Measurements from ENCODE around the gene SLC40A1.

Gene SLC40A1

DNA sequence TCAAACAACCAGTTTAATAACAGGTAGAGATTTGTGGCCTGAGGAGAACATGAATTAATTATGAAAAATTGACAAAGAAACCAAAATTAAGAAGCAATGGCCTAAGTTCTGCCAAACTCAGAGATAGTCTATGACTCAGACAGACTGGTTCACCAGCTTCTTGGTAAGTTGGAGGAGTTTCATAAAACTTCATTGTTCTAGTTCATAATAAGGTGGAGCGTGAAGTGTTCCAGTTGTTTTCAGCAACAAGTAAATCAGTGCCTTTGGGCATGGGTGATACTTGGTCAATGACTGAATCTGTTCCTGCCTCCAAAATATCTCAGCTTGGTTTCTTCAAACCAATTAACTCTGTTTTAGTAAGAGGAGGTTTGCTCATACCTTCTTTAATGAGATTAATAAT lies 40.0 kb downstream of the SLC40A1 start:
- no peak for DNase-seq (ENCODE audit: low spot score)

DNA sequence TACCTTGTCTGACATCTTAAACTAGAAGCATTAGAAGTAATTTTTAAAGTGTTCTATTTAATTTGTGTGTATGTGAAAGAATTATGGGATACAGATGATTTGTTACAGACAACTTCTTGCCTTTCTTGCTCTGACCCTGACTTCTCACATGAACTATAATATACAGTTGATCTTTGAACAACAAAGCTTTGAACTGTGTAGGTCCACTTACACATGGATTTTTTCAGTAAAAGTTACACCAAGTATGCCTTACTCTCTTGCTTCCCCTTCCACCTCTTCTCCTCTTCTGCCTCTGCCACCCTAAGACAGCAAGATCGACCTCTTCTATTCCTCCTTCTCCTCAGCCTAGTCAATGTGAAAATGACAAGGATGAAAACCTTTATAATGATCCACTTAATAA lies 42.2 kb downstream of the SLC40A1 start:
- no peak for DNase-seq (ENCODE audit: low spot score)

DNA sequence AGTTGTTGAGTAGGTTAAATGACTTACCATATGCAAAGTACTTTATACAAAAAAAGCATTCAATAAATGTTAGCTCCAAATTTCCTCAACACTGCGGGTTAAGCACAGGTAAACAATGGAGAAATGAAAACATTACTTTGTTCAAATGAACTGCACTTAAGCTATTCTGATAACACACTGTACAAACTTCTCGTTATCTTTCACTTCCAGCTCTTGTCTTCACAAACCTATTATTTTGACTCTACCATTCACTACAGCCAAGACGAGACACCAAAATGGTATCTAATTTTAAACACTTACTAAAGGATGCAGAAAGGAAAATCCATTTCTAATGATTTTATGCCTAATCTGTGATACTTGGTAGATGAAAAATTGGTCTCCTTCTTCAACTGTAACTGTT lies 43.8 kb downstream of the SLC40A1 start:
- no peak for DNase-seq (ENCODE audit: low spot score)

DNA sequence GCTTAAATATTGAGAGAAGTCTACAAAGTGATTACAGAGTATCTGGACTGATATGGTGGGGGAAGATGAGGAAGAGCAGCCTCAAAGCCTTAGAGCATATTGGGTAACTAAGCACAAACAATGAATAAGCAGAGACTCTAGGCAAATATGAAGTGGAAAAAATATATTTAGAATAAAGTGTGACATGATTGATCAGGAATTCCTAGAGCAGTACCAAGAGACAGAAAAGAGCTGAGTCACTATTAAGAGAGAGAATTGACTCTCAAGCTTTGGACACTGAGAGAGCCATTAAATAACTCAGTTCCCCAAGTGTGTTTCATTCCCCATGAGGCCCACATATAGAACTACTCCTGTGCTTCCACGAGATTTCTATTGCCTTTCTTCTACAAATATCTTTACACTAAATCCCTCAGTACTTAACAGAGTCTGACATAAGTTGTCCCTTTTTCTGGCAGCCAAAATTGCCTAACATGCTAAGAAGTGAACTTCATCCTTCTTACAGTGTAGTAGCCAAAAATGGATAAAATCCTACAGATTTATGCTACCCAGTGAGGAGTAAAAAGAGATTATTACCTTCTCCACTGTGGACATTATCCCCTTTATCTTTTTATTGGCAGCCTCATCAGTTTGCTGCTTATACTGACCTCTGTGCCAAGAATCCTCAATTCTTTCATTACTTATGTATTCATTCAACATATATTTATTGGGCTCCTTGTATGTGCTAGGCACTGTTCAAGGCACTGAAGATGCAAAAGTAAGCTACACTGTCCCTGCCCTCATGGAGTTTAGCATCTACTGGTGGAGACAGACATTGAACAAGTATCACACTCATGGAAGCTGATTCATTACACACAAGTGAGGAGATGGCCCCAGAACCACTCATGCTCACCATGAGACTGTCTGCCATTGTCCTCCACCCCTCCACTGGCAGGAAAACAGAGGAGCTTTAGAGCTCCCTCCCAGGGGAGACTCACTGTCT lies 45.4 kb downstream of the SLC40A1 start:
- DNase-seq (ENCODE audit: low spot score) = peak; percentile 48

DNA sequence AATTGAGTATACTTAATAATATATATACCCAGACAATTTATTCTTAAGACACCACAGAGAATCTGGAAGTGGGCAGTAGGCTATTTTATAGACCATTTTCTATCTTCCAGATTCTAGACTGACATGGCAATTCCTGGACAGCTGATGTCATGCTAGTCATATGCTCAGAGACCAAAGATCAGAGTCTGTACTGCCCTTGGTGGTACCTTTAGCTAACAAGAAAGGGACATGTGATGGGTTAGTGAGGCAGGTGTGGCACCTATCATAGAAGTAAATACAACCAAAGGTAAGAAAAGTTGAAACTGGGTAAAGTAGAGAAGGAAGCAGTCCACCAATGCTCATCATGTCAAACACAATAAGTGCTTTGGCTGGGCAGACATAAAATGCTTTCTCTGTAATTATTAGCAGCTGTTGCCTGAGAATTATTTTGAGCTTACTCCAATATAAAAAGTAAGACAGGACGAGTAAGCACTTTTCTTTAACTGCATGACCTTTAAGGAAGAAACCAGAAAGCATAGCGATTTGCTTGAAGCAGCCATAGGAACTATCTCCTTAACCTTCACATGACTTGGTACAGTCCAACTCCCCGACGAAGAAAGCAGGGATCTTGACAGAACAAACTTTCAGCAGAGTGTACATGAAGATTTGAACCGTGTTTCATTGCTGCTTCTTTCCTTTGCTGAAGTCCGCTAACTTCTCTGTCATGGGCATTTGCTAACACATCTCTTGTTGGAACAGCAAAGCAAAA lies 47.1 kb downstream of the SLC40A1 start:
- DNase-seq (ENCODE audit: low spot score) = no peak

DNA sequence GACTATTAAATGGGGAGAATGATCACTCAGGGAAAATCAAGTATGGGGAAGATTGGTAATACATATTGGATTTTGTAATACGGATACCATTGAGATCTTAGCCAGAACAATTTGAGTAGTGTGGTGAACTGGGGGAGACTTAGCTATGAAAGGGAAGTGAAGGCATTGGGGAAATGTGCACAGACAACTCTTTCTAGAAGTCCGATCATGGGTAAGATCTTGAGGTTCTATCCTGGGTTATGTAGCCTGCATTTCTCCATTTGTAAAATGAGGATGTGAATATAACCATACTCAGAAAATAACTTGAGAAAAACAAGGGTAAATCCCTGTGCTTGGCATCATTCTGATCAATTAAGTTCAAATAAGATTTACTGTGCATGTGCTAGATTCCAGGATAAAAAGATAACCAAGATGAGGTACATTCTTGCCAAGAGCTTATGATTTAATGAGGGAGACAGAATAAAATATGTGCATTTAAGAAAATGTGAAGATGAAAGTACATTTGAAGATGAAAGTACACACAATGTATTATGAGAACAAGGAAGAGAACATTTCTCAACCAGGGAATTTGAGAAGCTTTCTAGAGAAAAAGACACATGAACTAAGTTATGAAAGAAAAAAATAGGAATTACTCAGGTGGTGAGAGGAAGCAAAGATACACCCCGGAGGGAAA lies 49.5 kb downstream of the SLC40A1 start:
- DNase-seq (ENCODE audit: low spot score) = no peak

DNA sequence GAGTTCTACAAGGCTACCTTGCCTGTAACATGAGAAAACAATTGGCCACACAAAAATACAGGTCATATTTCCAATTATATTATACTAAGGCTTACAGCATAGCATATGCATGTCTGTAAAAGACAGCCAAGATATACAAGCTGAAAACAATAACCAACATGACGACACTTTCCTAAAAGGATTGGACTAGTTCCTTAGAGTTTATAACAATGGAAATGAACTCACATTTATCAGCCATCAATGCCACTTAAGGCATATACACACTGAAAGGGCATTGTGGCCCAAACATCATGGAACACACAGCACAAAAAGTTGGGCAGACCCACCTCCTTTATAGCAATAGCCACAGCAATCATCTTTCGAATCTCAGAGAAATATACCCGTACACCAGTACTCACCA lies 52.0 kb downstream of the SLC40A1 start:
- no peak for DNase-seq (ENCODE audit: low spot score)

DNA sequence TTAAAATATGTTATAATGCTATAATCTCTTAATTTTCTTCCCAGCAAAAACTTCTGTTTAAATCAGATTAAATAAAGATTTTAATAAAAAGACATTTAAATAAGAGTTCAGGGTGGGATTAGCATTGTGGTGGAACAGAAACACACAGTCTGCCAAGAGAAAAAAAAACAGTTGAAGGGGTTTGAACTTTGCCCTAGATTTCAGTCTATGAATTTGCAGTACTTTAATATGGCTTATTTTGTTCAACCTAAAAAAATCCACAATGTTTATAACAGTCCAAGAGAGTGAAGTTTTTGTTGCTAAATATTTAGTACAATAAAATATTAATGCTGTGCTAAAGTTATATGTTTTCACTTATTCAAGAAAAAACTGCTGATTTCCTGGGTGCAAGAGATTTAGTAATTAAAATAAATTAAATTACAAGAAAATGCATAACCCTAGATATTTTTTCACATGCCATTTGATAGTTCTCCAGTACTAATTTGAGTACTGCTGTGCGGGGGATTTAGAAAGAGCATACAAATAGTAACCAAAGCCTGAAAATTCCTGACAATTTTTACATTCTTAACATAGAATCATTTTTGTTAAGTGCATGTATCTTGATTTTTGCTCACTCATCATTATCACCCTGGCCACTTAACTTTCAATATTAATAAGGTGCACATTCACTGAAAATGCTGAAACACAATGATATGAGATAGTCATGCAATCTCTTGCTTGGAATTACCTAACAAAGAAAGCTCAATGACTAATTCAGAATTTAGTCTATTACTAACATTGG lies 52.6 kb downstream of the SLC40A1 start:
- no peak for DNase-seq (ENCODE audit: low spot score)

DNA sequence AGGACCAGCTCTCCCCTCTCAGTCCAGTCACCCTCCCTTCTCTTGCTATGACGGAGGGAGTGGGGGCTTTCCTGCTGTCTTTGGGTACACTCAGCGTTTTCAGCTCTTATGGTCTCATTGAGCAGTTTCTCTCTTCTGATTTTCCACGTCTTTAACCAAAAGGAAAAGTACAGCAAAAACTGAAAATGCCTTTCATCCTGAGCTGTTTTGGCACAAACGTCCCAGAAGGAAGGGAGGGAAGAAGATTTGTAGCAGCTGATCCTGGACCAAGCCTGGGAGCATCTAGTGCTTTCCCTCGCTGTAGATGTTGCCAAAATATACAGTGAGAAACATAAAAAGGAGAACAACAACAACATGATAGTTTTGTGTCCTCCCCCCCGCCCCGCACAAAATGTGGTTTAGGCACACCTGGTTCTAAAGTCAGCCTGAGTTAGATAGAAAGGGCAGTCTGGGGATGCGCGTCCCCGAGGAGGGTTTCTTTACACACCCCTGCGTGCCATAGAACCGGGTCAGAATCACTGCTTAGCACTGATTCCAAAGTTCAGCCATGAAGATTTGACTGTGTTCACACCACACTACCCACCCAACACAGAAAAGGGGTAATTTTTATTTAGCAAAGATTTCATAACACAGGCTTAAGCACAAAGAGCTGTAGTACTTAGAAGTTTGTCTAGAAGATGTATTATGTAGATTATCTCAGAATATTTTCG lies 53.4 kb downstream of the SLC40A1 start:
- no peak for DNase-seq (ENCODE audit: low spot score)

DNA sequence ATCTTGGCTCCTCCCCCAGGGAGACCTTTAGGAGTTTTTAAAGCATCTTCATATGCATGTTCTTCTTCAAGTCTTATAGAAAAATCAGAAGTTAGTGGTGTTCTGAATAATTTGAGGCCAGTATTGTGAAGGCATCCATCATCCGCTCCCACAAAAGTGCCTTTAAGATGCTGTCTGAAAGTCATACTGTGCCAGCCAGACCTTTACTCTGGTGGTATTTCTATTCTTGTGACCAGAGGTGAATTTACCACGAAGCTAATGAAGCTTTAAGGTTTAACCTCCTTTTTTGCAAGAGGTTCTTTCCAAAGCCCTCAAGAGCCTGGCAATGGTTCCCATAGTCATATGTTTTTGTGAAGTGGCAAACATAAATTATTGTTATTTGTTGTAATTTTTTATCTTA lies 54.3 kb downstream of the SLC40A1 start:
- DNase-seq (ENCODE audit: low spot score) = no peak

DNA sequence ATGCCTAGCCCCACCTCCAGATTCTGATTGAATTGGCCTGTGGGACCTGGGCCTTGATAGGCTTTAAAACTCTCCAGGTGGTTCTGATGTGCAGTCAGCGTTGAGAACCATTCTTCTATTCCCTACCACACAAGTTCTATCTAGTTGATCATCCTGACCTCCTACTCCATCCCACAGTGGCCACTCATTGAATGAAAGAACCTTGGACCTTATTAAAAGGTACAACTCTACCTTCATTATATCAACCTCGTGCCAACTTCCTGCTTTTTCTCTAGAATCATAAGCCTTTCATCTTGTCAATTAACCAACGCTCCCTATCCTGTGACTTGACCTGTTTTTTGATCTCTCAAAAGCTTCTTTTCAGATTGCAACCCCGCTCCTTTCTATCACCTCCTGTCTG lies 55.8 kb downstream of the SLC40A1 start:
- no peak for DNase-seq (ENCODE audit: low spot score)

DNA sequence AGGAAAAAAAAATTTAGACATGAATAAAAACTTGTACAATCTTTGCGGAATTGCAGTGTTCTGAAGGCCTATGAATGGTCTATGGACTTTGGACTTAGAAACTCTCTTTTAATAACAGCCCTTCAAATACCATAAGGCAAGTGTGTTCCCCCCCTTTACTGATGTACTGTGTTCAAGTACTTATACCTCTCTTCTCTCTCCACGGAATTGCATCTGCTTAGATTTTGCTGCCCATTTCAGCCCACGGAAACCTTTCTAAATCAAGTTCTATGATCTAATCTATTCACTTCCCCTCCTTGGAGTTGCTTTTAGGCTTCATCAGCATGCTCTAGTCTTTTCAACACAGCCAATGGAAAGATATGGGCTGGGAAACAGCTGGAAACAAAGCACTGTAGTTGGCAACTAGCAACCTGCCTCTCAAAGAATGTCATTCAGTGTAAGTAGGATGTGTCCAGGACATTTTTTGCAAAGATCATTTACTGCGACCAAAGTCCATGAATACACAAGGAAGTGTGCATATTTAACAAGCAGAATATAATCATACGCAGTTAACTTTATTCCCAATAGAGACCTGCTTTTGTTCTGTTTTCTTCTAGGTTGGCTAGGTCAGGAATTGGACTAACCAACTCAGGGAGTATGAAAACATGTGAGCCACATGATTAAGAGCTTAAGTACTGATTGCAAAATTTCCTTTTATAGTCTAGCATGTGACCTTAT lies 58.0 kb downstream of the SLC40A1 start:
- no peak for DNase-seq (ENCODE audit: low spot score)

DNA sequence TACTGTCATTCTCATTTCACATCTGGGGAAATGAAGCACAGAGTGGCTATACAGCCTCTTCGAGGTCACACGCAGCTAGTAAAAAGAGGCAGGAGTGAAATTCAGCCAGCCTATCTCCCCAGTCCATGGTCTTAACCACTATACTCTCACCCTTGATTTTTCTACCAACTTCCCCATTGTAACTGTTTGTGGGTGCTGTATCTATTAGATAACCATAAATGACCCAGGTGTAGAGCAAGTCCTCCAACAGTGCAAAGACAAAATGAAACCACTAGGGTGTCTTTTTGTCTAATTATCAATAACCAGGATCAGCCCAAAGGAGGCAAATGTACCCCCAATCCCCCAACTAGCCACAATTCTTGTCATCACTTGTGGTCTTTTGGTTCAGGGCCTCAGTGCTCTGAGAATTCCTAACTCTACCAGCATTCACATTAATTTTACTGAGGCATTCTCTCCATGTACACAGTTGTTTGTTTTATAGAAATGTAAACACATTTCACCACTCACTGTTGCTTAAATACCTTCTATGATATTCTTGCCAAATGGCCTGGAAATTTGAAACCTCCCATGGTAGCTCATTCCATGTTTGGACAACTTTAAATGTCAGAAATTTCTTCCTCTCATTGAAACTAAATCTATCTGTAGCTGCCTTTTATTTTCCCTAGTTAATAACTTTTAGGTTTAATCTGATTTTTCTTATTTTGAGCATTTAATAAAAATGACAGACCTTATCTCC lies 58.7 kb downstream of the SLC40A1 start:
- DNase-seq (ENCODE audit: low spot score) = peak; percentile 17

DNA sequence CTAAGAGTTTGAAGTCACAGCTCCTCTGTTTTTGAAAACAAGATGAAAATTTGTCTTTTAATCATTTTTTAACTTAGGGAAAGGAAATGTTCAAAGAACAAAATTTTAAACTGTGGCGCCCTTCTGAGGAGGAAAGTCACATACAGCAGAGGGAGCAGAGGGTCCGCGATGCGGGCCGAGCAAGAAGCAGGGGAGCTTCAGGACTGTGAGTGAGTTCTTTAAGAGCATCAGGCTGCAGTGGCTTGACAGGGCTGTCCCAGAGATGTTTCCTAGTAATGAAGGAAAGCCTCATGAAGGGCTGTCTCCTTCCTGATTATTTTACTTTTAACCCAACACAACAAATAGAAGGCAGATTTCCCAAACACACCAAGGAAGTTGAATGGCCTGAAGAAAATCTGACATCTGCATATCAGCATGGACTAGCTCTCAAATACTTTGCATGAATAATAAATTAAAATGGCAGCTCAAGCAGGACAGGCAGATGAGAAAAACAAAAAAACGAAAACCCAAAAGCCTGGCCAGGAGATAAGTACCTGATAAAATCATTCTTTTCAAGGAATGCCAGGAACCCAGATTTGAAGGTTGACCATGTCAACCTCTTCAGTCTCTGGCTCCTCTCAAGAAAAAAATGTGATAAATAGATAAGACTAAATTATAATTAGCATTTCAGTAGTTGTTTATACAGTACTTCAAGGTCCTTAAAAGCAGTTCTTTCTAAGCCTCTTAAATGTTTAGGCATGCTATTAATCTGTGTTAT lies 60.8 kb downstream of the SLC40A1 start:
- DNase-seq (ENCODE audit: low spot score) = no peak

DNA sequence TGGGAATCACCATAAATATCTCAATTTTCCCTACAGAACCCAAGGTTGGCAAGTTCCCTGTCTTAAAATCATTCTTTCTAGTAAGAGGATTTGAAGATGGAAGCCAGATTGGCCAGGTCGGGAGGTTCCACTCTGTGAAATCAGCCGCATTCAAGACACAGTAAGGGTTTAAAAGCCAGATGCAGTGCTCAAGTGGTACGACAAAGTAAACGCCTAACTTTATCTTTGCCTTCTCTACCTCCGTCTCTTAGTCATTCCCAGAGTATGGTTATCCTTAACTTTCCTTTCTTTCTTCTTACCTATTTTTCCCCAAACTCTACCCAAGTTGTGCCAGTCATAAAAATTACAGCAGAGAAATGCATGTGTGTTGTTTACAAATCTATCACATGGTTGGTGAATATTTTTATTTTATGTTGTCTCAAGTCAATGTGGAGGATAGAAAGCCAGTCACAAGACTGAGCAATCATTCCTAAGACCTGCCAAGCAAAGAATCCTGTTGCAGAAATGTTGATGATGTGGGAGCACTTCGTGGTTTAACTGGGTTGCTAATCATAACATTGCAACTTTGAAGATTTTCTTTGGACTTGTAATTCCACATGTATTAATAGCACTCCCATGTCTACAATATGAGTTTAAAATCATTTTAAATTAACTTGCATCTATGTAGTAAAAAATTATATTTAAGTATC lies 62.6 kb downstream of the SLC40A1 start:
- DNase-seq (ENCODE audit: low spot score) = peak; percentile 12

DNA sequence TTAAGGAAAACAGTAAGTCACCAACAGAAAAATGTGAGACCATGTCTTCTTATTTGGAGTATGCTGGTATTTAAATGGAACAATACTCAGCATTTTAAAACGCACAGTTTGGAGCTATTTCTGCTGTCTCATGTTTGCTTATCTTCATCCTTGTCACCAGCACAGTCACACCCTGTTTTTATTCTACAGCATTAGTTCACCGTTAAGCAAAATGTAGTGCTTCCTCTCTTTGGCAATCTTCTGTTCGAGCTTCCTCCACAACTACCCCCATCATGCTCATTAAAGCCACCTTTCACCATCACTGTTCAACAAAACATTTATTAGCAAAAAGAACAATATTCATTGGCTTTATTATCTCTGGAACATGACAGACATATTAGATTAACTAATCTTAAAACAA lies 64.0 kb downstream of the SLC40A1 start:
- no peak for DNase-seq (ENCODE audit: low spot score)

DNA sequence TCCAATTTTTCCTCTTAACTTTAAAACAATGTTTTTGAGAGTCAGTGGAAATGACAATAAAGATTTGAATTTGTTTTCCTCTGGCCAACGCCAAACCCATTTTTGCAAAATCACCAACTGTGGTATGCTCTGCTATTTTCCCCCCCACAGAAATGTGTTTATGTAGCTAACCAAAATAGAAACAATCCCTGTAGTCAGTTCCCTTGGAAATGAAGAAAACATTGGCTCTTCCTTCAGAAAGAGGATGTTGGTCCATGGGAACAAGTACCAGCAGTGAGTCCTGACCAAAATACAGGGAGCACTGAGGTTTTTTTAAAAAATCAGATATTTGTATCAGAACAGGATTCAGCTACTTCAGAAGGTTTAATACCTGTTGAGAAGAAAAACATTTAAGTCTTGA lies 65.3 kb downstream of the SLC40A1 start:
- DNase-seq (ENCODE audit: low spot score) = peak; percentile 31

DNA sequence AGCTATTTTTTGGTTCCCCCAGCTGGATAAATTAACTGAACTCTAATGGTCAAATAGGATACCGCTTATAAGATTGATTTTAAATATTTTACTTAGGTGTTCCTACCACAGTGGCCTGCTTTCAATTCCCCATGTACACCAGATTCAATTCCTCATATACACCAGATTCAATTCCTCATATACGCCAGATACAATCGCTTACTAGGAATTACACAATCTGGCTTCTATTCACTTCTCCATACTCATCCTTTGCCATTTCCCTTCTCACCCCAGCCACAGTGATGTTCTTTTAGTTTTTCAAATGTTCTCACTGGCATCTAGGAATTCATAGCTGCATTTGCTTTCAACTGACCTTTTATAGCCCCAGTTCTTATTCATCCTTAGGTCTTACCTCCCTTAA lies 66.5 kb downstream of the SLC40A1 start:
- no peak for DNase-seq (ENCODE audit: low spot score)

DNA sequence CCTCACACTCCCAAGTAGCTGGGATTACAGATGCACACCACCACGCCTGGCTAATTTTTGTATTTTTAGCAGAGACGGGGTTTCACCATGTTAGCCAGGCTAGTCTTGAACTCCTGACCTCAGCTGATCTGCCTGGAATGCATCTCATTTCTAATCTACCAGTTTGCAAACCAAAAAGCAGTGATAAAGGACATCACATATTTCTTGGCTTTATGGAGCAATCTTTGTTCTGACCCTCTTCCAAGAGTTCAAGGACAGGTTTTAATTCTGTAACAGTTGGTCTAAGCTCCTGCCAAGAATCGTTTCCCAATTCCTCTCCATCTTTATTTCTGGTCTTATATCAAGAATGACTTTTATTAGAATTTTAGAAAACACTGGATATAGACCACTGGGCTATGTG lies 67.7 kb downstream of the SLC40A1 start:
- no peak for DNase-seq (ENCODE audit: low spot score)
